K562 (cell line): ENCODE measurements around the gene GPR3. TPM values are rescaled to one million over a fixed set of nuclear protein-coding genes. Genes with fewer than 3 reads are reported as not detected.
A peak's percentile ranks its signal among the peaks of the same experiment; 100 is the strongest.

ENCODE experiments used
- CBX3 ChIP-seq, 2 experiments: IDR thresholded peaks; 1 replicate in 1 of 2; 2 replicates in 1 of 2; pipeline ENCODE4 v1.6.1; 2012; ENCODE audit warnings: inconsistent platforms in 2 of 2, low read length in 2 of 2, borderline replicate concordance in 1 of 2, control low read depth in 1 of 2
- CBX8 ChIP-seq: fragments of 200-600 bp; sonication (generic); IDR thresholded peaks from 2 replicates; pipeline ENCODE4 v1.6.1; 2012; ENCODE audit warnings: borderline replicate concordance, mixed run types, low read depth, mild to moderate bottlenecking, moderate library complexity, mixed read lengths, low read length, control low read depth, inconsistent platforms; ENCODE audit not compliant: poor library complexity, severe bottlenecking; ENCODE audit errors: extremely low read depth
- CC2D1A ChIP-seq: fragments of 450-650 bp; IDR thresholded peaks from 2 replicates; pipeline ENCODE4 v1.6.1; 2017; ENCODE audit warnings: mild to moderate bottlenecking
- HNRNPUL1 ChIP-seq: fragments of 200-400 bp; formaldehyde crosslinking; IDR thresholded peaks from 2 replicates; pipeline ENCODE4 v1.6.1; 2017; ENCODE audit warnings: low read length
- IFI16 ChIP-seq: fragments of 250-450 bp; sonication (Bioruptor Pico); IDR thresholded peaks from 2 replicates; pipeline ENCODE4 v2.1.2; 2022; ENCODE audit warnings: mild to moderate bottlenecking, inconsistent platforms
- KDM2B ChIP-seq: fragments of 250-450 bp; sonication (Bioruptor Pico); IDR thresholded peaks from 2 replicates; pipeline ENCODE4 v1.8.0; 2021; ENCODE audit warnings: mild to moderate bottlenecking, moderate library complexity
- KLF1 ChIP-seq: fragments of 450-650 bp; IDR thresholded peaks from 2 replicates; pipeline ENCODE4 v1.6.1; 2016; ENCODE audit warnings: missing genetic modification characterization, missing compliant biosample characterization
- KLF10 ChIP-seq: fragments of 250-450 bp; sonication (Bioruptor Pico); IDR thresholded peaks from 2 replicates; pipeline ENCODE4 v1.6.1; 2021; ENCODE audit warnings: matching md5 sums
- KLF16 ChIP-seq: IDR thresholded peaks from 2 replicates; pipeline ENCODE4 v1.6.1; 2016; ENCODE audit warnings: antibody characterized with exemption
- MTA3 ChIP-seq: fragments of 450-650 bp; formaldehyde crosslinking; IDR thresholded peaks from 2 replicates; pipeline ENCODE4 v1.6.1; 2017; ENCODE audit warnings: mild to moderate bottlenecking, borderline replicate concordance
- MYC ChIP-seq, 2 experiments: fragments of 250-450 bp in 1 of 2; sonication (Bioruptor Pico) in 1 of 2; IDR thresholded peaks; 2 replicates each; pipeline versions ENCODE4 v1.5.1 to v1.6.1; 2012 to 2021; ENCODE audit warnings: low read depth in 2 of 2, borderline replicate concordance in 1 of 2, improper control_type of control experiment in 1 of 2, low read length in 1 of 2, mild to moderate bottlenecking in 1 of 2, moderate library complexity in 1 of 2
- NFRKB ChIP-seq: fragments of 450-650 bp; IDR thresholded peaks from 2 replicates; pipeline ENCODE4 v1.6.1; 2016; ENCODE audit warnings: low read depth
- NR2F6 ChIP-seq: fragments of 450-650 bp; formaldehyde crosslinking; IDR thresholded peaks from 2 replicates; pipeline ENCODE4 v1.4.0; 2020; ENCODE audit warnings: mild to moderate bottlenecking
- PPARD ChIP-seq: fragments of 250-450 bp; sonication (Bioruptor Pico); IDR thresholded peaks from 2 replicates; pipeline ENCODE4 v1.8.0; 2022; ENCODE audit warnings: inconsistent platforms, mild to moderate bottlenecking, moderate library complexity
- RAD21 ChIP-seq, 2 experiments: fragments of 250-450 bp in 1 of 2; fragments of 450-650 bp in 1 of 2; sonication (Bioruptor Pico) in 1 of 2; formaldehyde crosslinking in 1 of 2; IDR thresholded peaks in 1 of 2; conservative IDR thresholded peaks in 1 of 2; 2 replicates each; pipeline versions ENCODE4 v1.4.0 to v1.8.0; 2020 to 2022; ENCODE audit warnings: mild to moderate bottlenecking in 2 of 2, moderate library complexity in 1 of 2
- STAG1 ChIP-seq: sonication (generic); formaldehyde crosslinking; IDR thresholded peaks from 2 replicates; pipeline ENCODE4 v1.5.0; 2020; ENCODE audit warnings: missing genetic modification reagents, borderline replicate concordance
- TCF3 ChIP-seq: sonication (generic); formaldehyde crosslinking; IDR thresholded peaks from 2 replicates; pipeline ENCODE4 v1.4.0; 2020; ENCODE audit warnings: mild to moderate bottlenecking, missing genetic modification reagents
- XRCC4 ChIP-seq: IDR thresholded peaks from one replicate; pipeline ENCODE4 v1.6.1; 2011; ENCODE audit not compliant: insufficient read depth, insufficient read length; ENCODE audit errors: extremely low read depth
- YBX1 ChIP-seq: fragments of 450-650 bp; IDR thresholded peaks from 2 replicates; pipeline ENCODE4 v1.7.1; 2016; ENCODE audit warnings: mild to moderate bottlenecking
- ZBED1 ChIP-seq: IDR thresholded peaks from 2 replicates; pipeline ENCODE4 v1.6.1; 2014
- ZFP36 ChIP-seq: fragments of 150-350 bp; IDR thresholded peaks from 2 replicates; pipeline ENCODE4 v1.6.1; 2018; ENCODE audit warnings: low read length, low read depth; ENCODE audit not compliant: partially characterized antibody
- ZNF143 ChIP-seq: sonication (generic); formaldehyde crosslinking; IDR thresholded peaks from 2 replicates; pipeline ENCODE4 v1.9.0; 2022; ENCODE audit warnings: mild to moderate bottlenecking, missing genetic modification reagents
- ZNF253 ChIP-seq: fragments of 250-450 bp; sonication (Bioruptor Pico); conservative IDR thresholded peaks from 2 replicates; pipeline ENCODE4 v1.6.1; 2021; ENCODE audit warnings: mild to moderate bottlenecking
- ZNF445 ChIP-seq: fragments of 250-450 bp; sonication (Bioruptor Pico); IDR thresholded peaks from 2 replicates; pipeline ENCODE4 v1.4.0; 2020; ENCODE audit warnings: low read depth, mild to moderate bottlenecking, moderate library complexity
- ZNF785 ChIP-seq: fragments of 250-450 bp; sonication (Bioruptor Pico); IDR thresholded peaks from 2 replicates; pipeline ENCODE4 v1.4.0; 2020; ENCODE audit warnings: mild to moderate bottlenecking
- polyA plus RNA-seq, 8 experiments: library from polyadenylated mRNA; depleted of rRNA in 4 of 8; stranded (reverse) in 5 of 8; unstranded in 3 of 8; fragments of >200 nt; fragmentation: Nextera tagmentation in 2 of 8; fragmentation: Illumina TruSeq in 1 of 8; extraction: Ambion mirVana in 2 of 8; extraction: Trizol in 1 of 8; gene quantifications; 2 replicates each; pipeline versions ENCODE4 v1.2.1 to v1.2.3, GENCODE V29; 2011 to 2014; ENCODE audit warnings: inconsistent platforms in 1 of 8, missing spikeins in 1 of 8
- total RNA-seq, 7 experiments: library from RNA; depleted of rRNA in 6 of 7; stranded (reverse); fragments of >200 nt in 6 of 7; fragmentation: Illumina TruSeq in 2 of 7; extraction: Trizol in 2 of 7; gene quantifications; 2 replicates each; pipeline versions ENCODE4 v1.2.1 to v1.2.3, GENCODE V29; 2011 to 2021; ENCODE audit warnings: low replicate concordance in 1 of 7
- TF ChIP-seq, protein P1 (sequence below): fragments of 450-650 bp; IDR thresholded peaks from 2 replicates; pipeline ENCODE4 v1.7.0; 2016; ENCODE audit warnings: borderline replicate concordance
- TF ChIP-seq, protein P2 (sequence below): sonication (generic); formaldehyde crosslinking; IDR thresholded peaks from 2 replicates; pipeline ENCODE4 v1.8.0; 2022; ENCODE audit warnings: missing genetic modification reagents, mild to moderate bottlenecking, borderline replicate concordance

GPR3 gene
- total and polyA plus RNA-seq, 9 of the 15 experiments (the other 6 are each of a cell fraction or from before 2014, with no cell fraction given), result 0.24 to 11.5 (median 3.7) TPM

DNA sequence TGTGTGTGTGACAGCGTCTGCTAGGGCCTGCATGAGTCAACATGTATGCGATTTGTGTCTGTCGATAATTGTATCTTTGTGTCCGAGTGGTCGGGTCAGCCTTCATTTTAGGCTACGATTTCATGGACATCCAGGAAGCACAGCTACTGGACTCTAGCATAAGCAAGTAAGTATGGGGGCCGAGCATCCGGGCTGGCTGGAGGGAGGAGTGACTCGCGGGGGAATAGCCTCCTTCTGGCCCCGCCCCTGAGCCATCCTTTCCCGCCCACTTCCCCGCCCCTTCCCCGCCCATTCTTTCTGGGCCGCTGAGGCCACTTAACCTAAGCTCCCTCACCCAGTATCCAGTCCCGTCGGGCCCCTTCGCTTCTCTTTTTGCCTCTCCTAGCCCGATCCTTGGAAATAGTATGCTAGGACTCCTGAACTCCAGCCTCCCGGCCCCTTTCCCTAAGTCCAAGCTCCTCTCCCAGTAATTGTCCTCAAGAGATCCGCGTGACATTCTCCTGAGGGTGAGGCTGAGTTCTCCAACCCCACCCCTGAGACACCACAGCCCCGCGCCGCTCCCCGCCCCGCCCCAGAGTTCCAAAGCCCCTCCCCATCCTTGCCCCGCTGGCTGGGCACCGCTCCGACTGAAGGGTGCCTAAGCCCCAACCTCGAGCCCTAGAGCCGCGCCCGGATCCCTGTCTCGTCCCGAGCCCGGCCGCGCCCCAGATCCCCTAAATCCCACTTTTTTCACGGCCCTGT, 26.9 kb upstream of the GPR3 start (continued):
- TF ChIP-seq IFI16 (CRISPR knock-in tag) (no peak), KLF1 (tag) (no peak), MYC (IDR thresholded peaks at IDR 0.05; ENCODE audit: low read depth, low read length) (0 out of 2 replicates have a peak, but pooled peaks have one; percentile 32), MYC (CRISPR knock-in tag; IDR thresholded peaks at IDR 0.05; ENCODE audit: borderline replicate concordance, low read depth) (no peak), KDM2B (CRISPR knock-in tag) (no peak), XRCC4 (no peak), RAD21 (CRISPR knock-in tag; conservative IDR thresholded peaks at IDR 0.05 in 1 of 2, IDR thresholded peaks at IDR 0.05 in 1 of 2) (no peak), CC2D1A (no peak), KLF16 (no peak), TCF3 (CRISPR knock-in tag) (no peak), PPARD (CRISPR knock-in tag) (no peak), YBX1 (no peak), ZNF445 (CRISPR knock-in tag) (no peak), ZNF253 (CRISPR knock-in tag) (no peak), MTA3 (peak; percentile 49; the same call in 1 of the 2 replicates), CBX8 (no peak), STAG1 (no peak), HNRNPUL1 (no peak), ZFP36 (no peak), NFRKB (0 out of 2 replicates have a peak, but pooled peaks have one; percentile 22), CBX3 (IDR thresholded peaks at IDR 0.05; ENCODE audit: borderline replicate concordance in 1 of 2, low read length in 2 of 2) (no peak), NR2F6 (CRISPR knock-in tag) (no peak), ZNF143 (CRISPR knock-in tag) (no peak), ZNF785 (CRISPR knock-in tag) (no peak), KLF10 (CRISPR knock-in tag) (no peak), ZBED1 (0 out of 2 replicates have a peak, but pooled peaks have one; percentile 33)
- TF ChIP-seq, protein P1, sequence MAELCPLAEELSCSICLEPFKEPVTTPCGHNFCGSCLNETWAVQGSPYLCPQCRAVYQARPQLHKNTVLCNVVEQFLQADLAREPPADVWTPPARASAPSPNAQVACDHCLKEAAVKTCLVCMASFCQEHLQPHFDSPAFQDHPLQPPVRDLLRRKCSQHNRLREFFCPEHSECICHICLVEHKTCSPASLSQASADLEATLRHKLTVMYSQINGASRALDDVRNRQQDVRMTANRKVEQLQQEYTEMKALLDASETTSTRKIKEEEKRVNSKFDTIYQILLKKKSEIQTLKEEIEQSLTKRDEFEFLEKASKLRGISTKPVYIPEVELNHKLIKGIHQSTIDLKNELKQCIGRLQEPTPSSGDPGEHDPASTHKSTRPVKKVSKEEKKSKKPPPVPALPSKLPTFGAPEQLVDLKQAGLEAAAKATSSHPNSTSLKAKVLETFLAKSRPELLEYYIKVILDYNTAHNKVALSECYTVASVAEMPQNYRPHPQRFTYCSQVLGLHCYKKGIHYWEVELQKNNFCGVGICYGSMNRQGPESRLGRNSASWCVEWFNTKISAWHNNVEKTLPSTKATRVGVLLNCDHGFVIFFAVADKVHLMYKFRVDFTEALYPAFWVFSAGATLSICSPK, result no peak
- TF ChIP-seq, protein P2, sequence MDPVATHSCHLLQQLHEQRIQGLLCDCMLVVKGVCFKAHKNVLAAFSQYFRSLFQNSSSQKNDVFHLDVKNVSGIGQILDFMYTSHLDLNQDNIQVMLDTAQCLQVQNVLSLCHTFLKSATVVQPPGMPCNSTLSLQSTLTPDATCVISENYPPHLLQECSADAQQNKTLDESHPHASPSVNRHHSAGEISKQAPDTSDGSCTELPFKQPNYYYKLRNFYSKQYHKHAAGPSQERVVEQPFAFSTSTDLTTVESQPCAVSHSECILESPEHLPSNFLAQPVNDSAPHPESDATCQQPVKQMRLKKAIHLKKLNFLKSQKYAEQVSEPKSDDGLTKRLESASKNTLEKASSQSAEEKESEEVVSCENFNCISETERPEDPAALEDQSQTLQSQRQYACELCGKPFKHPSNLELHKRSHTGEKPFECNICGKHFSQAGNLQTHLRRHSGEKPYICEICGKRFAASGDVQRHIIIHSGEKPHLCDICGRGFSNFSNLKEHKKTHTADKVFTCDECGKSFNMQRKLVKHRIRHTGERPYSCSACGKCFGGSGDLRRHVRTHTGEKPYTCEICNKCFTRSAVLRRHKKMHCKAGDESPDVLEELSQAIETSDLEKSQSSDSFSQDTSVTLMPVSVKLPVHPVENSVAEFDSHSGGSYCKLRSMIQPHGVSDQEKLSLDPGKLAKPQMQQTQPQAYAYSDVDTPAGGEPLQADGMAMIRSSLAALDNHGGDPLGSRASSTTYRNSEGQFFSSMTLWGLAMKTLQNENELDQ (CRISPR knock-in tag), result no peak
